ENCODE data around the gene KRTAP10-1.
"Not testable (repeated sequence)": the region's sequence is repeated elsewhere in the genome, so short reads cannot be mapped to it uniquely, and the experiment has no call there.

KRTAP10-1 gene

GRCh38 chr21:44539991-44540666, at the start of gene KRTAP10-1:
Gene KRTAP10-1 (minus strand): TSS chr21:44540195. CDS start chr21:44540150, 45 bp downstream.
- DNase-seq: no peak

GRCh38 chr21:44589094-44589493, 49.1 kb upstream of the KRTAP10-1 start:
- DNase-seq: no peak

GRCh38 chr21:44585892-44586291, 45.9 kb upstream of the KRTAP10-1 start:
- DNase-seq: no peak

- no peak for DNase-seq
Measured at GRCh38 chr21:44583800-44584147, 43.8 kb upstream of the KRTAP10-1 start.

GRCh38 chr21:44583089-44583799, 43.2 kb upstream of the KRTAP10-1 start:
- DNase-seq: no peak

- no peak for DNase-seq
Measured at GRCh38 chr21:44582055-44582454, 42.1 kb upstream of the KRTAP10-1 start.

- DNase-seq: no peak
Measured at GRCh38 chr21:44581158-44581557, 41.2 kb upstream of the KRTAP10-1 start.

- not testable (repeated sequence) for DNase-seq
Measured at GRCh38 chr21:44580231-44580821, 40.3 kb upstream of the KRTAP10-1 start, which contains the start of gene KRTAP10-5. Gene KRTAP10-5 (minus strand): TSS chr21:44580604. CDS start chr21:44580578, 26 bp downstream.

GRCh38 chr21:44579833-44580144, 39.8 kb upstream of the KRTAP10-1 start:
- no peak for DNase-seq

GRCh38 chr21:44579056-44579832, 39.2 kb upstream of the KRTAP10-1 start:
- DNase-seq: no peak

GRCh38 chr21:44578371-44579055, 38.5 kb upstream of the KRTAP10-1 start:
- no peak for DNase-seq

- DNase-seq: no peak
Measured at GRCh38 chr21:44576025-44576420, 36.0 kb upstream of the KRTAP10-1 start.

- DNase-seq: no peak
Measured at GRCh38 chr21:44575307-44576024, 35.5 kb upstream of the KRTAP10-1 start.

- DNase-seq: no peak
Measured at GRCh38 chr21:44574457-44575306, 34.7 kb upstream of the KRTAP10-1 start.

- DNase-seq: not testable (repeated sequence)
Measured at GRCh38 chr21:44573630-44574456, 33.8 kb upstream of the KRTAP10-1 start, which contains the start of gene KRTAP10-4. Gene KRTAP10-4 (plus strand): TSS chr21:44573729. CDS start chr21:44573759, 30 bp downstream.

- no peak for DNase-seq
Measured at GRCh38 chr21:44572959-44573583, 33.1 kb upstream of the KRTAP10-1 start.

- DNase-seq: no peak
Measured at GRCh38 chr21:44571844-44572782, 32.1 kb upstream of the KRTAP10-1 start.

GRCh38 chr21:44571296-44571695, 31.3 kb upstream of the KRTAP10-1 start:
- DNase-seq: no peak

Measured in NCI-H2171 (cell line).